ENCODE data around the gene CNMD. TPM values are rescaled to one million over a fixed set of nuclear protein-coding genes. Genes with fewer than 3 reads are reported as not detected.
A peak's percentile ranks its signal among the peaks of the same experiment; 100 is the strongest.

CNMD gene
- not detected for total RNA-seq
- not detected for total RNA-seq (2013)

DNA sequence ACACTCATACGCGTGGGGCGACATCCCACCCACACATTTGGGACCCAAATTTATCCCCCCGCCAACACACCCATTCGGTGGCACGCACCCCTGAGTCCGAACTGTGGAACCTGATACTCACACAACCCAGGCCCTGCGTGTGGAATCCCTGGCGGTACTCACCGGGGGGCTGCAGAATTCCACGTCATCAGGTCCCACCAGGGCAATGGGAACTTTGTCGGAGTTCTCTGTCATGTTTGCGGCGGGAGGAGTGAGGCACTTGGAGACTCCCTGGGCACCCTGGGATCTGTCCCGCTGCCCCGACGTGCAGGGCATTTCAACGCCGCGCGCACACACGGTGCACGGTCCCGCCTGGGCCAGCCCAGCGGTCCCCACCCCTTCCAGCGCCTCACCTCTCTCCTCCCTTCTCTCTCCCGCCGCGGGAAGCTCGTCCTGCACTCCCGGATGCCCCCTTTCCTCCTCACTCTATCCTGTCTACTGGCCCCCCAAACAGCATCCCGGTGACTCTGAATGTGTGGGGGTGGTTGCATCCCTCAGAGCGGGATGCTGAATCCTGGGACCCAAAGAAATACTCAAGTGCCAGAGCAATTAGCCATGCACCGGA is at the start of gene CNMD:
Gene CNMD, minus strand, starts transcription at position 353 of the 604 bp plus-strand sequence. Its CDS starts 119 bp downstream, at position 234.
- Histone ChIP-seq H3K9me3 (ENCODE audit: control insufficient read depth, insufficient read depth, low read length) (no peaks in the 10 kb centered on the region), H3K27me3 (ENCODE audit: control insufficient read depth, insufficient read depth, low read length) (peaks cover 15% of the 10 kb centered on the region), H3K36me3 (ENCODE audit: control insufficient read depth, insufficient read depth, low read length) (no peaks in the 10 kb centered on the region), H3K27ac (ENCODE audit: low read length) (no peak within 1 kb of the TSS), H3K4me1 (ENCODE audit: control insufficient read depth, insufficient read depth, low read length) (peaks cover 7% of the 10 kb centered on the region), H3K4me3 (ENCODE audit: low read length) (no peak within 1 kb of the TSS)
- Mint-ChIP-seq H3K4me1 (peaks cover 0 to 5% of the 10 kb centered on the region in 2 donors), H3K4me3 (peak within 1 kb of the TSS; percentile 57), H3K9me3 (no peaks in the 10 kb centered on the region), H3K36me3 (no peaks in the 10 kb centered on the region), H3K27me3 (ENCODE audit: low read depth in 2 of 2) (peaks cover 41 to 65% of the 10 kb centered on the region in 2 donors), H3K27ac (no peak within 1 kb of the TSS)
- TF ChIP-seq, protein P1, sequence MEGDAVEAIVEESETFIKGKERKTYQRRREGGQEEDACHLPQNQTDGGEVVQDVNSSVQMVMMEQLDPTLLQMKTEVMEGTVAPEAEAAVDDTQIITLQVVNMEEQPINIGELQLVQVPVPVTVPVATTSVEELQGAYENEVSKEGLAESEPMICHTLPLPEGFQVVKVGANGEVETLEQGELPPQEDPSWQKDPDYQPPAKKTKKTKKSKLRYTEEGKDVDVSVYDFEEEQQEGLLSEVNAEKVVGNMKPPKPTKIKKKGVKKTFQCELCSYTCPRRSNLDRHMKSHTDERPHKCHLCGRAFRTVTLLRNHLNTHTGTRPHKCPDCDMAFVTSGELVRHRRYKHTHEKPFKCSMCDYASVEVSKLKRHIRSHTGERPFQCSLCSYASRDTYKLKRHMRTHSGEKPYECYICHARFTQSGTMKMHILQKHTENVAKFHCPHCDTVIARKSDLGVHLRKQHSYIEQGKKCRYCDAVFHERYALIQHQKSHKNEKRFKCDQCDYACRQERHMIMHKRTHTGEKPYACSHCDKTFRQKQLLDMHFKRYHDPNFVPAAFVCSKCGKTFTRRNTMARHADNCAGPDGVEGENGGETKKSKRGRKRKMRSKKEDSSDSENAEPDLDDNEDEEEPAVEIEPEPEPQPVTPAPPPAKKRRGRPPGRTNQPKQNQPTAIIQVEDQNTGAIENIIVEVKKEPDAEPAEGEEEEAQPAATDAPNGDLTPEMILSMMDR (IDR thresholded peaks at IDR 0.05), result no peak
- intact Hi-C loops (cut with micrococcal nuclease), result no loop called here
- no peak for ATAC-seq
- 16% methylated on average over 34 of the region's 34 CpGs for WGBS (ENCODE audit: insufficient coverage)
- DNase-seq, result no peak

DNA sequence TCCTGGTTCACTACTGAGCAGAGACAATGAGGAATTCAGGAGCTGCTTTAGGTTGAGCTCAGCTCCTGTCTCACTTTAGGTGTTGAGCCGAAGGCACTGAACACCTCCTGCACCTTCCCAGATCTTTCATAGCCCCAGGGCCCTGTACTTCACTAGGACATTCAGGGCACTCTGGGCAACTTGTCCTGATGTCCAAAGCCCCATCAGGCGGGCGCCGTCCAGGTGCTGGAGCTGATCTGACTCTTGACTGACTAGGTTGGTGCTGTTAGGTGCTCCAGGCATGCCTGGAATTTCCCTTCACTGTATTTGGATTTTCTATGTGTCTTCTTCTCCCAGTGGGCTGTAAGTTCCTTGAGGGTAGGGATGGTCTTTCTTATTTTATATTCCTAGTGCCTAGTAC is 48.4 kb upstream of the CNMD start:
- Histone ChIP-seq H3K4me1 (ENCODE audit: control insufficient read depth, insufficient read depth, low read length) (no peaks in the 10 kb centered on the region), H3K36me3 (ENCODE audit: control insufficient read depth, insufficient read depth, low read length) (no peaks in the 10 kb centered on the region), H3K27ac (ENCODE audit: low read length) (no peak overlapping the region), H3K9me3 (ENCODE audit: control insufficient read depth, insufficient read depth, low read length) (no peaks in the 10 kb centered on the region), H3K27me3 (ENCODE audit: control insufficient read depth, insufficient read depth, low read length) (no peaks in the 10 kb centered on the region), H3K4me3 (ENCODE audit: low read length) (no peak overlapping the region)
- ATAC-seq (no peak), DNase-seq (no peak)
- Mint-ChIP-seq H3K36me3 (no peaks in the 10 kb centered on the region), H3K9me3 (no peaks in the 10 kb centered on the region), H3K4me1 (no peaks in the 10 kb centered on the region), H3K4me3 (no peak overlapping the region), H3K27ac (no peak overlapping the region), H3K27me3 (ENCODE audit: low read depth in 2 of 2) (peaks cover 4 to 23% of the 10 kb centered on the region in 2 donors)
- 73% methylated on average over 4 of the region's 4 CpGs for WGBS (ENCODE audit: insufficient coverage)
- TF ChIP-seq, protein P1 (IDR thresholded peaks at IDR 0.05), result no peak
- intact Hi-C loops (cut with micrococcal nuclease), result no loop called here

DNA sequence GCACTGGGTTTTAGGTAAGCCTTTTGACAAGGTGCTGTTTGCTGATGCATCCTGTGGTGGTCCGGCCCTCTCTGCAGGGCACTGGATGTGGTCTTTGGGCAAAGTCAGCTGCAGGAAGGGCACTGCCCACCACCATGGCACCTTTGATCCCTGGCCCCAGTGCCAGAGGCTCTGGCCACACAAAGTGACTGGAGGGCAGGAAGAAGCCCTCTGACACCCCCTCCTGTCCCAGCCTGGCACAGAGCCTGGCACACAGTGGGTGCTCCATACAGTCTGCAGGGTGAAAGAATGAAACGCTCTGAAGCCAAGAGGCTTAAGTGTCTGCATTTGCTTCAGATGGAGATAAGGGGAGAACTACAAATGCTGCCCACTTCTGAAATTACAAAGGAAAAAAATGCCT is 47.6 kb upstream of the CNMD start:
- Histone ChIP-seq H3K36me3 (ENCODE audit: control insufficient read depth, insufficient read depth, low read length) (no peaks in the 10 kb centered on the region), H3K9me3 (ENCODE audit: control insufficient read depth, insufficient read depth, low read length) (no peaks in the 10 kb centered on the region), H3K4me1 (ENCODE audit: control insufficient read depth, insufficient read depth, low read length) (no peaks in the 10 kb centered on the region), H3K27ac (ENCODE audit: low read length) (no peak overlapping the region), H3K4me3 (ENCODE audit: low read length) (no peak overlapping the region), H3K27me3 (ENCODE audit: control insufficient read depth, insufficient read depth, low read length) (no peaks in the 10 kb centered on the region)
- no peak for DNase-seq
- TF ChIP-seq, protein P1 (IDR thresholded peaks at IDR 0.05), result no peak
- intact Hi-C loops (cut with micrococcal nuclease), result no loop called here
- no peak for ATAC-seq
- Mint-ChIP-seq H3K27me3 (ENCODE audit: low read depth in 2 of 2) (peaks cover 4 to 23% of the 10 kb centered on the region in 2 donors), H3K36me3 (no peaks in the 10 kb centered on the region), H3K27ac (no peak overlapping the region), H3K9me3 (no peaks in the 10 kb centered on the region), H3K4me1 (no peaks in the 10 kb centered on the region), H3K4me3 (no peak overlapping the region)
- WGBS (ENCODE audit: insufficient coverage), result 78% methylated on average over 2 of the region's 2 CpGs

DNA sequence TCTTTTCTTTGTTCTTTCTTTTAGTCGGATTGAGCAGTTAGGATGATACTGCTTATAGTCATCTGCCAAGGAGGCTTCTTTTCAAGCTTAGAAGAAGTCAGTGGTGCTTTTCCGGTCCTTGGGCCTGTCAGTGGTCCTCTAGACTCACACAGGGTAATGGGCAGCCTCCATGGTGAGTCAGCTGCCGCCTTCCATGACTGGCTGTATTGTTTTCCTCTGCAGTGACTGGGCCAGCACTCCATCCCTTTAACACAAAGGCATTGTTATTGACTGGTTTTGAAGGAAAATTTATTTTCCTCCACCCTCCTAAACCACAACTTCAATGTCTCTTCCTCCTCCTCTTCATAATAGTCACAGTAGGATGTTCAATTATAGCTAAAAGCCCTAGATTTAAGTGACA is 47.1 kb upstream of the CNMD start:
- no peaks in the 10 kb centered on the region for H3K4me1 ChIP-seq (ENCODE audit: control insufficient read depth, insufficient read depth, low read length)
- H3K27ac Mint-ChIP-seq, result no peak overlapping the region
- DNase-seq (no peak), ATAC-seq (no peak)
- no peaks in the 10 kb centered on the region for H3K9me3 Mint-ChIP-seq
- no peaks in the 10 kb centered on the region for H3K9me3 ChIP-seq (ENCODE audit: control insufficient read depth, insufficient read depth, low read length)
- H3K4me1 Mint-ChIP-seq, result no peaks in the 10 kb centered on the region
- no peaks in the 10 kb centered on the region for H3K36me3 Mint-ChIP-seq
- H3K4me3 Mint-ChIP-seq, result no peak overlapping the region
- no peaks in the 10 kb centered on the region for H3K27me3 ChIP-seq (ENCODE audit: control insufficient read depth, insufficient read depth, low read length)
- H3K36me3 ChIP-seq (ENCODE audit: control insufficient read depth, insufficient read depth, low read length), result no peaks in the 10 kb centered on the region
- WGBS (ENCODE audit: insufficient coverage), result 66% methylated on average over 3 of the region's 3 CpGs
- H3K27ac ChIP-seq (ENCODE audit: low read length), result no peak overlapping the region
- TF ChIP-seq, protein P1 (IDR thresholded peaks at IDR 0.05), result no peak
- no peak overlapping the region for H3K4me3 ChIP-seq (ENCODE audit: low read length)
- intact Hi-C loops (cut with micrococcal nuclease), result no loop called here
- H3K27me3 Mint-ChIP-seq (ENCODE audit: low read depth in 2 of 2), result peaks cover 4 to 23% of the 10 kb centered on the region in 2 donors

Measured in natural killer cell (primary cell).